ENCODE results near the gene TOMM7. TPM values are rescaled to one million over a fixed set of nuclear protein-coding genes. Genes with fewer than 3 reads are reported as not detected.

TOMM7 gene
- total RNA-seq, 3 donors from 2014 or later (not counting 1 experiment from before 2014, with no cell fraction given), result 194 to 286 (median 269) TPM

GRCh38 chr7:22859641-22860290 is 37.1 kb upstream of the TOMM7 start:
- no peak for TF ChIP-seq CTCF (IDR thresholded peaks at IDR 0.05)
- Mint-ChIP-seq H3K4me3 (no peak overlapping the region), H3K9me3 (no peaks in the 10 kb centered on the region), H3K4me1 (peaks cover 4 to 10% of the 10 kb centered on the region in 2 donors), H3K36me3 (peaks cover 9% of the 10 kb centered on the region), H3K27me3 (ENCODE audit: low read depth in 2 of 2) (no peaks in the 10 kb centered on the region), H3K27ac (no peak overlapping the region)
- no peaks in the 10 kb centered on the region for H3K27me3 ChIP-seq (ENCODE audit: control insufficient read depth, insufficient read depth, low read length)
- peaks cover 6% of the 10 kb centered on the region for H3K36me3 ChIP-seq (ENCODE audit: control insufficient read depth, insufficient read depth, low read length)
- 92% methylated on average over 4 of the region's 4 CpGs for WGBS (ENCODE audit: insufficient coverage)
- no peak overlapping the region for H3K4me3 ChIP-seq (ENCODE audit: low read length)
- no peak for DNase-seq
- intact Hi-C loops (cut with micrococcal nuclease), result no loop called here
- no peak overlapping the region for H3K27ac ChIP-seq (ENCODE audit: low read length)
- peaks cover 9% of the 10 kb centered on the region for H3K4me1 ChIP-seq (ENCODE audit: control insufficient read depth, insufficient read depth, low read length)
- no peaks in the 10 kb centered on the region for H3K9me3 ChIP-seq (ENCODE audit: control insufficient read depth, insufficient read depth, low read length)
- ATAC-seq, result no peak

GRCh38 chr7:22858640-22859561 is 36.3 kb upstream of the TOMM7 start:
- Mint-ChIP-seq H3K36me3 (peaks cover 9% of the 10 kb centered on the region), H3K4me3 (no peak overlapping the region)
- no peak for DNase-seq

GRCh38 chr7:22858274-22858639 is 35.6 kb upstream of the TOMM7 start:
- DNase-seq, result no peak
- Mint-ChIP-seq H3K36me3 (peaks cover 9% of the 10 kb centered on the region), H3K4me3 (no peak overlapping the region), H3K4me1 (peaks cover 16 to 19% of the 10 kb centered on the region in 2 donors), H3K27ac (no peak overlapping the region), H3K9me3 (no peaks in the 10 kb centered on the region), H3K27me3 (ENCODE audit: low read depth in 2 of 2) (no peaks in the 10 kb centered on the region)
- Histone ChIP-seq H3K27me3 (ENCODE audit: control insufficient read depth, insufficient read depth, low read length) (no peaks in the 10 kb centered on the region), H3K9me3 (ENCODE audit: control insufficient read depth, insufficient read depth, low read length) (no peaks in the 10 kb centered on the region), H3K27ac (ENCODE audit: low read length) (no peak overlapping the region), H3K4me3 (ENCODE audit: low read length) (no peak overlapping the region), H3K4me1 (ENCODE audit: control insufficient read depth, insufficient read depth, low read length) (peaks cover 20% of the 10 kb centered on the region), H3K36me3 (ENCODE audit: control insufficient read depth, insufficient read depth, low read length) (peaks cover 6% of the 10 kb centered on the region)
- WGBS (ENCODE audit: insufficient coverage), result 100% methylated on average over 1 of the region's 1 CpG
- TF ChIP-seq CTCF (IDR thresholded peaks at IDR 0.05), result no peak
- ATAC-seq, result no peak
- intact Hi-C loops (cut with micrococcal nuclease), result no loop called here

More at GRCh38 chr7:22858640-22859561, 36.3 kb upstream of the TOMM7 start:
- H3K9me3 ChIP-seq (ENCODE audit: control insufficient read depth, insufficient read depth, low read length), result no peaks in the 10 kb centered on the region
- no peak for ATAC-seq
- H3K9me3 Mint-ChIP-seq, result no peaks in the 10 kb centered on the region
- intact Hi-C loops (cut with micrococcal nuclease), result no loop called here
- 93% methylated on average over 10 of the region's 10 CpGs for WGBS (ENCODE audit: insufficient coverage)
- H3K27me3 ChIP-seq (ENCODE audit: control insufficient read depth, insufficient read depth, low read length), result no peaks in the 10 kb centered on the region
- peaks cover 10 to 14% of the 10 kb centered on the region in 2 donors for H3K4me1 Mint-ChIP-seq
- peaks cover 14% of the 10 kb centered on the region for H3K4me1 ChIP-seq (ENCODE audit: control insufficient read depth, insufficient read depth, low read length)
- no peak overlapping the region for H3K27ac Mint-ChIP-seq
- no peaks in the 10 kb centered on the region for H3K27me3 Mint-ChIP-seq (ENCODE audit: low read depth in 2 of 2)
- H3K4me3 ChIP-seq (ENCODE audit: low read length), result no peak overlapping the region
- H3K36me3 ChIP-seq (ENCODE audit: control insufficient read depth, insufficient read depth, low read length), result peaks cover 6% of the 10 kb centered on the region
- H3K27ac ChIP-seq (ENCODE audit: low read length), result no peak overlapping the region
- no peak for TF ChIP-seq CTCF (IDR thresholded peaks at IDR 0.05)

Measured in natural killer cell (primary cell).